ENCODE data around the gene TFR2.

DNA sequence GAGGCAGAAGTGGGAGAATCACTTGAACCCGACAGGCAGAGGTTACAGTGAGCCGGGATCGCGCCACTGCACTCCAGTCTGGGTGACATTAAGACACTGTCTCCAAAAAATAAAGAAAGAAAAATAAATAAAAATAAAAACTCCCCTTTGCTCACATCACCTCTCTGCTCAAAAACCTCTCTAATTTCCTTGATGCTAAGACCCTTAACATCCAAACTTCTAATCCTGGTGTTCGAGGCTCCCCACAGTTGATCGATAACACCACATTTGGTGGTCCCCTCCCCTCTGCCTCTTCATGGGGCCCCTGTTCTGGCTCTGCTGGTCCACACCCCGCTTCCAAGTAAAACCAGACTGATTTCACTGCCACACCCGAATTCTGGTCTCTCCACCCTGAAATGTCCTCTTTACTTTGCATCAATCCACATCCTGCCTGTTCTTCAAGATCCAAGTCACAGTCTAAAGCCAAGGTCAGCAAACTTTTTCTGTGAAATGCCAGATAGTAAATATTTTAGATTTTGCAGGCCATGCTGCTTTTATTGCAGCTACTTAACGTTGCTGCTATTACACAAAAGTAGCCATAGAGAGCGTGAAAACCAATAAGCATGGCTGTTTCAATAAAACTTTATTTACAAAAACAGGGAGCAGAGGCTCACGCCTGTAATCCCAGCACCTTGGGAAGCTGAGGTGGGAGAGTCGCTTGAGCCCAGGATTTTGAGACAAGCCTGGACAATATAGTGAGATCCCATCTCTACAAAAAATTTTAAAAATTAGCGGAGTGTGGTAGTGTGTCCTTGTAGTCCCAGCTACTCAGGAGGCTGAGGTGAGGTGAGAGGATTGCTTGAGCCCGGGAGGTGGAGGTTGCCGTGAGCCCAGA is 17.2 kb downstream of the TFR2 start:
- TF ChIP-seq, protein P1, sequence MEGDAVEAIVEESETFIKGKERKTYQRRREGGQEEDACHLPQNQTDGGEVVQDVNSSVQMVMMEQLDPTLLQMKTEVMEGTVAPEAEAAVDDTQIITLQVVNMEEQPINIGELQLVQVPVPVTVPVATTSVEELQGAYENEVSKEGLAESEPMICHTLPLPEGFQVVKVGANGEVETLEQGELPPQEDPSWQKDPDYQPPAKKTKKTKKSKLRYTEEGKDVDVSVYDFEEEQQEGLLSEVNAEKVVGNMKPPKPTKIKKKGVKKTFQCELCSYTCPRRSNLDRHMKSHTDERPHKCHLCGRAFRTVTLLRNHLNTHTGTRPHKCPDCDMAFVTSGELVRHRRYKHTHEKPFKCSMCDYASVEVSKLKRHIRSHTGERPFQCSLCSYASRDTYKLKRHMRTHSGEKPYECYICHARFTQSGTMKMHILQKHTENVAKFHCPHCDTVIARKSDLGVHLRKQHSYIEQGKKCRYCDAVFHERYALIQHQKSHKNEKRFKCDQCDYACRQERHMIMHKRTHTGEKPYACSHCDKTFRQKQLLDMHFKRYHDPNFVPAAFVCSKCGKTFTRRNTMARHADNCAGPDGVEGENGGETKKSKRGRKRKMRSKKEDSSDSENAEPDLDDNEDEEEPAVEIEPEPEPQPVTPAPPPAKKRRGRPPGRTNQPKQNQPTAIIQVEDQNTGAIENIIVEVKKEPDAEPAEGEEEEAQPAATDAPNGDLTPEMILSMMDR (IDR thresholded peaks at IDR 0.05) = no peak
- TF ChIP-seq POLR2A (IDR thresholded peaks at IDR 0.05) = no peak

All from lower leg skin (tissue), 3 donors.